ENCODE measurements around the gene SUFU.

SUFU gene

DNA sequence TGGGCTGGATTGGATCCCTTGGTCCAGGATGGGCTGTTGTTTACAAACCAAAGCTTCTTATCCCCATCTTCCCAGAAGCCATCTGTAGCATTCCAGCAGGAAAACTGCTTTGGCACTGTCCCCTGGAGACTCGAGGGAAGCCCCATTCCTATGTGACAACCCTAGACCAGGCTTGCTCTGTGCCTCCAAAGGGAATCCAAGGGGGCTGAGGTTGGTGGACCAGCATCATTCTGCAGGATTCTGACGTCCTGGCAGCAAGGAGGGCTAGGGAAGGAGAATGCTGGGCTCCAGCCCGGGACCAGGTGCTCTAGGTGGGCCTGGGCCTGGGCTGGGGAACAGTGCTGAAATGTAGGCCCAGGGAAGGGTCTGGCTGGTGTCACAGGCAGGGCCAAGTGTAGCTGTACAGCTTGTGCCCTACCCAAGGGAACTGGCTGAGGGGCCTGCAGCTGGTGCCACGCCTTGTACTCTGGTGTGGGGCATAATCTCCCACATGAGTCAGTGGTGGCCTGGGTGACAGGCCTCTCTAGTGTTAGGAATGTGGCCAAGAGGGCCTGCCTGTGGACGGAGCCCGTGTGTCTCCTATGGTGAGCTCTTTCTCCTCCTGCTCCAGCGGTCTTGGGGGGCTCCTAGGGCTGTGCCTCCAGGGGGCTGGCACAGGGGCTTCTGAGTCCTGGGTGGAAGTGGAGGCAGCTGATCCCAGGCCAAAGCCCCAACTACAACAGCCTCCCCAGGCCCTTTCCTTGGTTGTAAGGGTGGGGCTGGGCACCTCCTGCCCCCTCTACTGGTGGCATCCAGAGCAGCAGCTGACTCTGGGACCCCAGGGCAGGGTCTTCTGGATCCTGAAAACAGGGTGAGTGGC lies 165.7 kb downstream of the SUFU start:
- no peak overlapping the region for H3K27ac Mint-ChIP-seq
- H3K4me3 Mint-ChIP-seq, result no peak overlapping the region
- H3K27me3 Mint-ChIP-seq, result no peaks in the 10 kb centered on the region
- H3K4me1 Mint-ChIP-seq (ENCODE audit: low read depth), result peaks cover 24% of the 10 kb centered on the region
- no peaks in the 10 kb centered on the region for H3K36me3 Mint-ChIP-seq (ENCODE audit: low read depth)
- H3K9me3 Mint-ChIP-seq, result no peaks in the 10 kb centered on the region

DNA sequence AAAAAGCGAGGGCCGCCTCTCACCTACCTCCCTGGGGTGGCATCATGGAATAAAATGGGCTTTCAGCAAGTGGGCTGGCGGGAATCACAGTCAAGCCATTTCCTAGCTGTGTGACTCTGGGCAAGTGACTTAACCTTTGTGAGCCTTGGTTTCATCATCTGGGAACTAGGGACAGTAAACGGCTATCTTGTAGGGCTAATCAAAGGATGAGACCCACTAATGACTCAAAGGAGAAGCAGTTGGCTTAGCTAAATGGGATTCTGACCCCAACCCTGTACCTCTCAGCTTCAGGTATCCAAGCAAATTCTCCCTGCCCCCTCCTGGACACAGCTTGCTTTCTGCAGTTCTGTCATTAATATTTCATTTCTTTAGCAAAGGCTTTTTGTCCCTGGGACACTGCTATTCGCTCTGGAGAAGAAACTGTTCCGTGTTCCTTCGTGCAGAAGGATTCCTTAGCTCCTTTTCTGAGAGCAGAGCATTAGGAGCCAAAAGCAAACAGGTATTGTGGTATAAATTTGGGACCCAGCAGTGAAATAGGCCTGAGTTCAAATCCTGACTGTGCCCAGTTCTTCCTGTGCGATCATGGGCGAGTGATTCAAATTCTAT lies 166.4 kb downstream of the SUFU start:
- Mint-ChIP-seq H3K36me3 (ENCODE audit: low read depth) (no peaks in the 10 kb centered on the region), H3K4me3 (no peak overlapping the region), H3K9me3 (no peaks in the 10 kb centered on the region), H3K27me3 (no peaks in the 10 kb centered on the region), H3K4me1 (ENCODE audit: low read depth) (peaks cover 32% of the 10 kb centered on the region), H3K27ac (no peak overlapping the region)

DNA sequence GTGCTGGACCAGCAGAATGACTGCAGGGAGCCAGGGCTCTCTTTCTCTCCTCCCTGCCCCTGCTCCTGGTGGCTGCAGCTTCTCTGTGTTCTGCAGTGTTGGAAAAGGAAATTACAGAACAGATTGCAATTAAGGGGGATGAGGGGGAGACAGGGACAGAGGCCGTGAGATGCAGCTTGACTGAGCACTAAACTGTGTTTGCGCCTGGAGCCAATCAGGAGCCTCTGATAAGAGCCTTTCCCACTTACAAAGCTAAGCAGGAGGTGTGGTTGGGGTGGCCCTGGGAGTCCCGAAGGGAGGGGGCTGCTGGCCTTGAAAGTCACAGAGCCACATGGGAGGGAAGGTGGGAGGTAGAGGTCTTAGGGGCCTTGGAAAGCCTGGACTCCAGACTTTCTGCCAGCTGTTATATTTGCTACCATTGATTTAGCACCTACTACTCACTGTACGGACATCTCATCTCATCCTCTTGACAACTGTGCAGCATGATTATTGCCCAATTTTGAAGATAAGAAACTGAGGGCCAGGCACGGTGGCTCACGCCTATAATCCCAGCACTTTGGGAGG lies 167.2 kb downstream of the SUFU start:
- Mint-ChIP-seq H3K36me3 (ENCODE audit: low read depth) (no peaks in the 10 kb centered on the region), H3K4me1 (ENCODE audit: low read depth) (peaks cover 39% of the 10 kb centered on the region), H3K9me3 (no peaks in the 10 kb centered on the region), H3K27ac (no peak overlapping the region), H3K4me3 (no peak overlapping the region), H3K27me3 (no peaks in the 10 kb centered on the region)

DNA sequence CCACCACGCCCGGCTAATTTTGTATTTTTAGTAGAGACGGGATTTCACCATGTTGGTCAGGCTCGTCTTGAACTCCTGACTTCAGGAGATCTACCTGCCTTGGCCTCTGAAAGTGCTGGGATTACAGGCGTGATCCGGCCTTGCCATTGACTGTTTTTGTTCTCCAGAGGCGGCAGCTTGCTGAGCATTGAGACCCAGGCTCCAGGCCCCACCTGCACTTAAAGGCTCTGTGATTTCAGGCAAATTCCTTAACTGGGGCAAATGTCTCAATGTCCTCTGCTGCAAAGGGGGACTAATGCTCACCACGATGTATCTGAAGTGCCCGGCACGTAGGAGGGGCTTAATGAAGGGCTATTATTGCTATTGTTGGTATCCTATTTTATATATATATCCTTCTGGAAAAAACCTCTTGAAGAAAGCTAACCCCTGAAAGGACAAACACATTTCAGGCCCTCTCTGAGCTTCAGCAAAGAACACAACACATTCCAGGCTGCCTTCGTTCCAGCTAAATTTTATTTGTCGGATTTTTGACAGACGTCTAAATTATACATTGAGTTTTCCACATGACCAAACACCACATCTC lies 169.6 kb downstream of the SUFU start:
- no peaks in the 10 kb centered on the region for H3K27me3 Mint-ChIP-seq
- peaks cover 41% of the 10 kb centered on the region for H3K4me1 Mint-ChIP-seq (ENCODE audit: low read depth)
- peak overlapping the region; percentile 81 for H3K27ac Mint-ChIP-seq
- H3K9me3 Mint-ChIP-seq, result no peaks in the 10 kb centered on the region
- no peaks in the 10 kb centered on the region for H3K36me3 Mint-ChIP-seq (ENCODE audit: low read depth)
- H3K4me3 Mint-ChIP-seq, result peak overlapping the region; percentile 80

DNA sequence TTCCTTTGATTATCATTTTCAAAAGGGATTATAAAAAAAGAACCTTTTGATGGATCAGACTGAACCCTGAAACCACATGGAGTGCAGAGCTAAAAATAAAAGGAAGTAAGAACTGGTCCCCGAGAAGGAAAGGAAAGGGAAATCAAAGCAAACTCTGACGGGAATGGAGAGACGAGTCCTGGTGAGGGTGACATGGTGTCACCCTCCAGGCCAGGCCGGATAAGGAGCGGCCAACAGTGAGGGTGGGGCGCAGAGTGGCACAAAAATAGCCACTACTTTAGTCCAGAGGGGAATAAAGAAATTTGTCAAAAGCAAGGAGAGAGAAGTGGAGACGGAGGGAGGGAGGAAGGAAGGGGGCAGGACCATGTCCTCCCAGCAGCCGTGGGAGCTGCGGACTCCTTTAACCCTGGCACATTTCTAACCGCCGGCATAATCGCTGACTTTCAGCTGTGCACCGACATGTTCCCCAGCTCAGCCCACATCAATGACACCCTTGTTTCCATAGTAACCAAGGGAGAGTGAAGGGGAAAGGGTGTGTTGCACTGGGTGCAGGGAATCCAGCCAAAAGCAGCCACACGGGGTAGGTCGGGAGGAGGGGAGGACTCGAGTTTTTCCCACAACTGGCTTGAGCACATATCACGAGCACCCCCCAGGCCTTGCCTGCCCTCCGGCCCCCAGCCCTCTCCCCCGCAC lies 170.2 kb downstream of the SUFU start:
- Mint-ChIP-seq H3K4me1 (ENCODE audit: low read depth) (peaks cover 39% of the 10 kb centered on the region), H3K36me3 (ENCODE audit: low read depth) (no peaks in the 10 kb centered on the region), H3K27ac (peak overlapping the region; percentile 81), H3K9me3 (no peaks in the 10 kb centered on the region), H3K4me3 (peak overlapping the region; percentile 80), H3K27me3 (no peaks in the 10 kb centered on the region)

DNA sequence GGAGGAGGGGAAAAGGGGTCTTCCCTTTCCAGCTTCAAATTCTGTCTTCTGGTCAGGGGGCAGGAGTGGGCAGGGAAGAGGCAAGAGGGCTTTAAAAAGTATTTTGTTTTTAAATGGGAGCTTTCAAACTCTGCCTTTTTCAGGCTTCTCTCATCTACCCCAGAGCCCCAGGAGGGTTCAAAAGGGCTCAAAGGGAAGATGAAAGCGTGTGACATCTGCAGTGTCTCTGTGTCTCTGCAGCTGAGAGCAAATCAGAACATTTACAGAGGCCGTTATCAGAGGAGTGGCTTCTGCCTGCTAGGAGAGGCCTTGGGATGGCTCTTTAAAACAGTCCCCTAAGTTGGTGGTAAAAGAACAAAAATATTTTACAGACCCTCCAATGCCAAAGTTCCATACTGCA lies 170.8 kb downstream of the SUFU start:
- H3K9me3 Mint-ChIP-seq, result no peaks in the 10 kb centered on the region
- H3K36me3 Mint-ChIP-seq (ENCODE audit: low read depth), result no peaks in the 10 kb centered on the region
- peak overlapping the region; percentile 80 for H3K4me3 Mint-ChIP-seq
- no peaks in the 10 kb centered on the region for H3K27me3 Mint-ChIP-seq
- peaks cover 39% of the 10 kb centered on the region for H3K4me1 Mint-ChIP-seq (ENCODE audit: low read depth)
- H3K27ac Mint-ChIP-seq, result no peak overlapping the region

DNA sequence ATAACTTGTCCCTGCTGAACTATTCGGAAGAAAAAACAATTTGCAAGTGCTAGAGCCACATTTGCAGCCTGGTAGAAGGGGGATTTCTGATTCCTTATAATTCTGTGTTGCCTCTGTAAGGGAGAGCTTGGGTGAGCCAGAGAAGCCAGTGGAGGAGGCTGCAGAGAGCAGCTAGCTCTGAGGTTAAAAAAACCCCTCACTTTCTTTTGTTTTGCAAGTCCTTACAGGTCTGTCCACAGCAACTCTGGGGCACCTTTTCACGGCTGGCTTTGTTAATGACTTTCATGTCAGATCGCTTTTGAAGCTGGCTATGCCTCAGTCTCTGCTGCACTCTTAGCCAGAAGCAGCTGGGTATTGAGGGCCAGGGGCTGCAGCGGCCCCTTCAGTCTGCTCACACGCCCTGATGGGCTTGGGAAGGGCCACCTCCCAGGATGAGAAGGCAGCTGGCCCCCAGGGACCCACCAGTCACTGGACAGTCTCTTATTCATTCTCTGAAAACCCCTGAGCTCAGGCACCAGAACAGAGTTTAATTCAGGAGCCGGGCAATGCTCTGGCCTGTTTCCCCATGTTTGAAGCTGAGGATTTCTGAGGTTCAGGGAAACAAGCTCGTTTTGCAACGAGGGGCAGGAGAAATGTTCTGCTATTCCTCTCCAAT lies 171.4 kb downstream of the SUFU start:
- peak overlapping the region; percentile 80 for H3K4me3 Mint-ChIP-seq
- peaks cover 39% of the 10 kb centered on the region for H3K4me1 Mint-ChIP-seq (ENCODE audit: low read depth)
- H3K36me3 Mint-ChIP-seq (ENCODE audit: low read depth), result no peaks in the 10 kb centered on the region
- no peaks in the 10 kb centered on the region for H3K27me3 Mint-ChIP-seq
- H3K27ac Mint-ChIP-seq, result no peak overlapping the region
- H3K9me3 Mint-ChIP-seq, result no peaks in the 10 kb centered on the region

DNA sequence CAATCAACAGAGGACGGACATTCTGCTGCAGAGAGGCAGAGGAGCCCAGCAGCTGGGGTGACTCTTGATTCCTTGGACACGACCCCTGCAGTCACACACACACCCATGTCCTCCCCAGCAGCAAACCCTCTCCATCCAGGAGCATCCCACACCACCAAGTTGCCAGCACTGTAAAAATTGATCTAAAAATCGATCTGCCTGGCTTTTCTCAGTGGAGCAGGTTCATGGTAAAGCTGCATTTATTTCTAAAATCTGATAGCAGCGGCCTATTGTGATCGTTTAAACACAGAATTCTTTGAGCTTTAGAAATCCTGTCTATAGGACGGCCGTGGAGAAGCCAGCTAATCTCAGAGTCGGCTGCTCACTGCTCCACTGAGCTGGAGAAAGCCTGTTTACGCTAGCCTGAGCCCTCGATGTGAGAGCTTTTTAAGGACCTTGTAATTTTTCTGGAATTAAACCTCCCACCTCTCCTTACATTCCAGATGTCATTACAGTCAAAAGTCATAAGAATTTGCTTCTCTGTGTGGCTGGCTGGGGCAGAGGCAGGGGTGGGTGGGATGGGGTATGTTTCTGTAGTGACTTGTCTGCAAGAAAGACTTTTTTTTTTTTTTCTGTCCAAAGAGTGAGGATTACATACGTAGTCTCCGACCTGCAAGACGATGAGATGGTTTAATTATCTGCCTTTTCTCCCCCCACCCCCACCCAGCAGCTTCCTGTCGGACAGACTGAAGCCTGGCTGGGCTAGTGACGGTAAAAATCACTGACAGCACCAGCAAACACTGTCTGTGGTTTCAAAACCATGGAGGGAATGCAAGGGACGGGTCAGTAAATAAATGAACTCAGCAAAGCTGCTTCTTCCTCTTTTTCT lies 172.1 kb downstream of the SUFU start:
- Mint-ChIP-seq H3K4me3 (no peak overlapping the region), H3K4me1 (ENCODE audit: low read depth) (peaks cover 39% of the 10 kb centered on the region), H3K27ac (no peak overlapping the region), H3K27me3 (no peaks in the 10 kb centered on the region), H3K36me3 (ENCODE audit: low read depth) (no peaks in the 10 kb centered on the region), H3K9me3 (no peaks in the 10 kb centered on the region)

DNA sequence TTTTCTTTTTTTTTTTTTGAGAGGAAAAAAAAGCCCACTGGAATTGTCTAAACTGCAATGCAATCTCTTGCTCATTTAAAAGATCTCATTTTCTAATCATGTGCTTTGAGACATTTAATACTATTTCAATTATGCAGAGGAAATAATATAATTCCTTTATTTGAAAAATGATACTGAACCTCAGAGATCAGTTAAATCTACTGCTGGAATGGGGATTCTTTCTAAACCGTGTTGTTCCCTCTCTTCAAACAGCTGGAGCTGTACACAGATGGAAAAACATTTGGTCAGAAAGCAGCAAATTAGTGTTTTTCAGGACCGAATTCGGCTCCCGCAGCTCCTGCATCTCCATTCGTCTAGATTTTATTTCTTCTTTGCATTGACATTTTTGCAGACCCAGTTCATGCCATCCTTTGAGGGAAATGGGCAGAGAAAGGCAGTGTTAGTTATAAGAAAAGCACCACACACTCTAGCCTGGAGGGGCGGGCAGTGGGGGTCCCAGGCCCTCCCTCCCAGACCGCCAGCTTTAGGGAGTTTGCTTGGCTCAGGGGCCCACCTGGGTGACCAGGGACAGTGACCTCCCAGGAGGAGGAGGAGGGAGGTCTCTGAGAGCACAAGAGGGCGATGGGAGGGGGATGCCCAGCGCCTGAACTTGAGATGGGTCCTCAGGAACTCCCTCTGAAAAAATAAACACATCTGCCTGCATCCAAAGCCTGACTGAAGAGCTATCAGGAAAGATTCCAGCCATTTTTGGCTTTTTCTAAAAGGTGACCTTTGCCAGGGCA lies 173.0 kb downstream of the SUFU start:
- Mint-ChIP-seq H3K36me3 (ENCODE audit: low read depth) (peaks cover 6% of the 10 kb centered on the region), H3K4me3 (no peak overlapping the region), H3K27me3 (no peaks in the 10 kb centered on the region), H3K9me3 (no peaks in the 10 kb centered on the region), H3K27ac (no peak overlapping the region), H3K4me1 (ENCODE audit: low read depth) (peaks cover 44% of the 10 kb centered on the region)

DNA sequence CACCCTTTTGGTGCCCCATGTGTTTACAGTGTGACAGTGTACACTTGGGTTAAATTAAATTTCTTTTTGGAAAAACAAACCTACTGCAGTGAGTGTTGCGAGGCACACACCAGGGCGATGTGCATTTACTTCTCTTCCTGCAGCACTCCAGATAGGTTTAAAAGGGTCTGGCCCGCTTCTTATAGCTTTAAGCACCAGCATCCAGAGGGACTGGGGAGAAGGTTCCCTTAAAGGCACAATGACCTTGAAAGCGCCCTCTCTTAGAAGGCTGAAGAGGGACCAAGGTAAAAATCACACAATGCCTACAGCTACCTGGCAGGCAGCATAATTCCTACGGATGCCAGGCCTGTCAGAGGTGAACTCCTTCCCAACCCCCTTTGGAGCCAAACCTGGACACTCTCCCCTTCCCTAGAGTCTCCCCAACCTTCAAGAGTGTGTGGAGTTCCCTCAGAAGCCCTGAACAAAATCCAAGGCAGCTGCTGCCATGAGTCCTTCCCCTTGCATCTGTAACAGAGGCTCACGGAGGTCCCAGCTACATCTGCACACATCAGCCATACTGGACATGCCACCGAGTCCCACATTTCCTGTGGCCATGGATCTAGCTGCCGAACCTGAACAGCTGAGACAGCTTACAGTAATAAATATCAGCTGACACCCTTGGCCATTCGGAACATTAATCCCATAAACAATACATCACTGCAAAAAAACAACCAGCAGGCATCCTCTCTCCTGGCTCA lies 173.7 kb downstream of the SUFU start:
- peaks cover 52% of the 10 kb centered on the region for H3K4me1 Mint-ChIP-seq (ENCODE audit: low read depth)

DNA sequence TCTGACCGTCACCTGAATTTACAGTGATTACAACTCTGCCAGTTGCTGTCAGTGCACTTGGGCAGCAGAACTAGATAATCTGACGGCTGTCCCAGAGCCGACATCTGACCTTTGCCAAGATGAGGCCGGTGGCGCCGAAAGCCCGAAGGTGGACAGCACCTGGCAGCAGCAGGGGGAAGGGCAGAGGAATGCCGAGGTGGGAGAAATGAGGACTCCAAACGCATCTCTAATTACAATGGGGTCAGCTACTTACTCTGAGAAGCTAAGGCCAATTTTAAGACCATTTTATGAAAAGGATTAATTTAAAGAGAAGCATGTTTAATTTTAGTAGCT lies 174.3 kb downstream of the SUFU start:
- H3K36me3 Mint-ChIP-seq (ENCODE audit: low read depth), result peaks cover 13% of the 10 kb centered on the region
- no peak overlapping the region for H3K4me3 Mint-ChIP-seq
- no peak overlapping the region for H3K27ac Mint-ChIP-seq
- peaks cover 52% of the 10 kb centered on the region for H3K4me1 Mint-ChIP-seq (ENCODE audit: low read depth)
- H3K9me3 Mint-ChIP-seq, result no peaks in the 10 kb centered on the region
- H3K27me3 Mint-ChIP-seq, result no peaks in the 10 kb centered on the region

More for the DNA sequence above, 173.7 kb downstream of the SUFU start:
- no peak overlapping the region for H3K4me3 Mint-ChIP-seq
- no peaks in the 10 kb centered on the region for H3K9me3 Mint-ChIP-seq
- H3K36me3 Mint-ChIP-seq (ENCODE audit: low read depth), result peaks cover 13% of the 10 kb centered on the region
- no peaks in the 10 kb centered on the region for H3K27me3 Mint-ChIP-seq
- peak overlapping the region; percentile 9 for H3K27ac Mint-ChIP-seq

DNA sequence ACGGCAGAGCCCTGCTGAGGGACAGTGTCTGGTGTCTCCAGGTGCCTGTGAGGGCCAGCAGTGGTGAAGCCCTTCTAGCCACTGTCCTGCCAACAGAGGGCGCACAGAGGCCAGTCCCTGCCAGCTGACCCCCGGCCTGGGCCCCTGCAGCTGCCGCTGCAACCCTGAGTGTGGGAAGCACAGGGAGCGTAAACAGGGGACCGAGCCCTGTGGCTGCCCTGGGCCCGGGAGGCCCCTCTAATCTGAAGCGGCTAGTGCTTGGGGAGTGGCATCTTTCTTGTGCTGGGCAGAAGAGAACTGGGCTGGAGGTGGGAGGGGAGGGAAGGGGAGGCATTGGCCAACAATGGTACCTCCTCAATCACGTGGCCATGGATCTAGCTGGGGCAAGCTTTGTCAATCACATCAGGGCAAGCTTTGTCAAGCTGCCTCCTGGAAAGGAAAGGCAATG lies 175.1 kb downstream of the SUFU start:
- Mint-ChIP-seq H3K27me3 (no peaks in the 10 kb centered on the region), H3K27ac (no peak overlapping the region), H3K4me3 (no peak overlapping the region), H3K36me3 (ENCODE audit: low read depth) (peaks cover 13% of the 10 kb centered on the region), H3K4me1 (ENCODE audit: low read depth) (peaks cover 47% of the 10 kb centered on the region), H3K9me3 (no peaks in the 10 kb centered on the region)

DNA sequence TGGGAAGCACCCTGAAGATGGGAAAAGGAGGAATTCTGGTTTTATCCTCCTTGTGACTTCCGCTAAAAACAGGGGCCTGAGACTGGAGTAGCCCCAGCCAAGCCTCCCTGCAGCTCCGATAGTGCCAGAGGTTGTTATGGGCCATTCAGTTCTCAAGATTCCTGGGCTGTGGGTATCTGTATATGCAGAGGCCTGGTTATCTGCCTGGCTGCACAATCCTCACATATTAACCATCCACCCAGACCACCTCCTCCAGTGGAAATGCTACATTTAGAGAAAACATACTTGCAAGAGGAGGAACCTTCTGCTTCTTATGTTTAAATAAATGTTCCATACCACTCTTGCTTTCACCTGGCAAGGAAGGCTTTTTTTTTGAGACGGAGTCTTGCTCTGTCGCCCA lies 175.8 kb downstream of the SUFU start:
- H3K27me3 Mint-ChIP-seq, result no peaks in the 10 kb centered on the region
- no peak overlapping the region for H3K27ac Mint-ChIP-seq
- no peak overlapping the region for H3K4me3 Mint-ChIP-seq
- H3K36me3 Mint-ChIP-seq (ENCODE audit: low read depth), result peaks cover 13% of the 10 kb centered on the region
- H3K4me1 Mint-ChIP-seq (ENCODE audit: low read depth), result peaks cover 40% of the 10 kb centered on the region
- no peaks in the 10 kb centered on the region for H3K9me3 Mint-ChIP-seq
